Activated CD8-positive, alpha-beta memory T cell treated with anti-CD3 and anti-CD28 coated beads for 24 hours (primary cell): ENCODE data around the gene MAP4K1.
A peak's percentile ranks its signal among the peaks of the same experiment; 100 is the strongest.
"Not testable (repeated sequence)": the region's sequence is repeated elsewhere in the genome, so short reads cannot be mapped to it uniquely, and the experiment has no call there.

Source experiments
- DNase-seq: peaks from one replicate; pipeline ENCODE4 v3.0.0-alpha.2; 2020

Gene MAP4K1

DNA sequence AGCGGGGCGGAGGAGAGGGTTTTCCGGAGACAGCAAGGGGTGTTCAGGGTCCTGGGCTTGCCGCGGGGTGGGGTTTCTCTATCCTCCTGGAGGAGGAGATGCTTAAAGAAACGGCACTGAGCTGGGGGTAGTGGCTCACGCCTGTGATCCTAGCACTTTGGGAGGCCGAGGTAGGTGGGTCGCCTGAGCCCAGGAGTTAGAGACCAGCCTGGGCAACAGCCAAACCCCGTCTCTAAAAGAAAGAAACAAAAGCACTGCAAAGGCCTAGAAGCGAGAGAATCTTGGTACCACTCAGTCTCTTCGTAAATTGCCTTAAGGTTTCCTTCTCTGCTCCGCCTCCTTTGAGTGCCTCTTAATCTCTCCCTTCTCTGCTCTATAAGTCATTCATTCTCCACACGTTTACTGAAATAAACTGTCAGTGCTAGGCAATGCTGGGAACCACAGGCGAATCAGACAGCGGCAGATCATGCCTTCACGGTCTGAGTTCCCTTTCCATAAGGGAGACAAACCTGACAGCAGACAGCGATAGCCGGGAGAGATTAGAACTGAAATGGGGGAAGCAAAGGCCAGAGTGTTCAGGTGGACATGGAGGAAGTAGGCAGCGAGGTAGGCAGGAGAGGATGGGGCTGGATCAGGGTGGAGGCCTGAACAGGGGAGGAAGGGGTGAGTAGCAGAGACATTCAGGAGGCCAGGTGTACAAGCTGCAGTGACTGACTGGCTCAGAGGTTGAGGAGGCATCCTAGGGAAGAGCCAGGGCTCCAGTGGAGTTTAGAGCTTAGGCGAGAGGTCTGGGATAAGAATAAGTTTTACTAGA, 1.8 kb upstream of the MAP4K1 start:
- DNase-seq: no peak

DNA sequence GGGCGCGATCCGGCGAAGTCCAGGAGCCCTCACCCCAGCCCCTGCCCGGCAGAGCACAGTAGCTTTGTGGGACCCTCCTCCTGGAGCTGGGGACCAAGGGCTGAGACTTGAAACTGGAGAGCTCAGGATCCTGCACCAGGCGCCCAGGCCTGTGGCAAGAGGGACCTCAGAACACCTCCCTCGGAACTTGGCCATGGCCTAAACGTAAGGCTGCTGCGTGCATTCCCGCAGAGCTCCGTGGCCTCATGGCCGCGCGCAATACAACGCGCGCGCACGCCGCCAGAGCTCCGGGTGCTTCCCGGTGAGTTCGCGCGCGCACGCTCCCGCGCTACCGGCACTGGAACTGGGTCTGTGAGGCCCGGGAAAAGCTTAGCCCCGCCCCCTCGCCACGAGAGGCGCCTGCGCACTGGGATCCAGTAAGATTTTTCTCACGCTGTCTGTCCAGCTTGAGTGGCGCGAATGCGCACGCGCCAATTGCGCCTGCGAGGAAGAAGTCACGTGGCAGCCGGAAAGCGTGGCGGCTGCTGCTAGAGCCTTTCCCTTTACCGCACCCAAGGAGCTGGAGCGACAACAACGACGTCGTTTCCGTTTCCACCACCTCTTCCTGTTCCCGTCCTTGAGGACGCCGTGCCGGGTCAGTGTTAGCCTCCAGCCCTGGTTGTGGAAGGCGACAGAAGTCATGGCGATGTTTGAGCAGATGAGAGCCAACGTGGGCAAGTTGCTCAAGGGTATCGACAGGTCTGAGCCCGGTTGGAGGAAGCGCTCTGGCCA, 1.0 kb upstream of the MAP4K1 start, which contains the start of gene EIF3K:
Gene EIF3K (plus strand): TSS at position 599 of the 771 bp plus-strand sequence. CDS start 81 bp downstream, at position 680.
- DNase-seq: peak; percentile 99

DNA sequence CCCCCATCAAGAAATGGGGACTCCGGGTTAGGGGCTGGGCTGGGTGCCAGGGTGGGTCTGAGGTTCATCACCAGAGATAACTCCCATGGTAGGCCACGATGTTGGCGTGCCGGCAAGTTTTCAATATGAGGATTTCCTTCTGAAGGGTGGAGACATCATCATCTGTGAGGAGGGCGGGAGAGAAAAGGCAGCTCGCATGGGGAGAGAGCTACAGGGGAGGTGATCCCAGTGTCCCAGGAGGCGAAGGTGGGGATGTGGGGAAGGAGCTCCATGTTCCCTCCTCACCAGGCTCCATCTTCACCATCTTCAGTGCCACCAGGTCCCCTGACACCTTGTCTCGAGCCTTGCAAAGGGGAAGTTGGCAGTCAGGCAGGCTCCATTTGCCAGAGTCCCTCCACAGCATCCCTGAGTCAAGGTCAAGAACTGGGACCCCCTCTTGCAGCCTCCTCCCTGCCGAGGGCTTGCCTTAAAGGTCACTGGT, 430 bp downstream of the MAP4K1 start:
- peak; percentile 77 for DNase-seq

DNA sequence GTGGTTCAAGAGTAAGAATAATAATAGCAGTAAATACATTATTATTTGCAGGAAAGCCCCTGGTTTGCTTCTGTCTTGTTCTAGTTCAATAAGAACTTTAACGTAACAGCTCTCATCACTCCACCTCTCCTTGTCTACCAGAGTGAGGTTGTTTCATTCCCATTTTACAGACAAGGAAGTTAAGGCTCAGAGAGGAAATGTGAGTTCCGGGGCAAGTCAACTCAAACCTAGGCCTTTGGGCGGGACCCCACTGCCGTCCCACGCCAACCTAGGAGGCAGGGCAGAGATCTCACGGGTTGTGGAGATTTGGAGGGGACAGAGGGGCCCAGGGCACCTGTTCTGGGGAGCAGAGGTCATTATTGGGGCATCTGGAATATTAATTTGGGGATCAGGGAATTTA, 1.5 kb downstream of the MAP4K1 start:
- DNase-seq: no peak

DNA sequence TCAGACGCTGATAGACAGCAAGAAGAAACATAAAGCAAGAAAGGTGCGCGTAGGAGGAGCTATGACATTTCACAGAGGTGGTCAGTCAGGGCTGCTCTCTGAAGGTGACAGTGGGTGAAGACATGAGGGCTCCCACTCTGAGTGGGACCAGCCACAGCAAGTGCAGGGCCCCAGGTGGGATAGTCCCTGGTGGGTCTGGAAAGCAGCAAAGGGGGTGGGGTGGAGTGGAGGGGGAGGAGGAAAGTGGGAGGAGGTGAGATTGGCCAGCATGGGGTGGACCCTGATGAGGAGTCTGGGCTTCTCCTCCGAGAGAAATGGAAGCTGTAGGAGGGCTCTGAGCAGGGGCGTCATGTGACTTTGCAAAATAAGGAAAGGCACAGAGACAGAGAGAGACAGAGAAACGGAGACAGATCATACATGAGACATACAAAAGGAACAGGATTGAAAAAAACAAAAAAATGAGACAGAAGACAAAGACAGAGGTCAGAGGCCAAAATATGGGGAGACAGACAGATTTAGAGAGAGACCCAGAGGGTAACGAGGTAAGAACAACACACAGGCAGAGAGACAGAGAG, 2.7 kb downstream of the MAP4K1 start:
- no peak for DNase-seq

DNA sequence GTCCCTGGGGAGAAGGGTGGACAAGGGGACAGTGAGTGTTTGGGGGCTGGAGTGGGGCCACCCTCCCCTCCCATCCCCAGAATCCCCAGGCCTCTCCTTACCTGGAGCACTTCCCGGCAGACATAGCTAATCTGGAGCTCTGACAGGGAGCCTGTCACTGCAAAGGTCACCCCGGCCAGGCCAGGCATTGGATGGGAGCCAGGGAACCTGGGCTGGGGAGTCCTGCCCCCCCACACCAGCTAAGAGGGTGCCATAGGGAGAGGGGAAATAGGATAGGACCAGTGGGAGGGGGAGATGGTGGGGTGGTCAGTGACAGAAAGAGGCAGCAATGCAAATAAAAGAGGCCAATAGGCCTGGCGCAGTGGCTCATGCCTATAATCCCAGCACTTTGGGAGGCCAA, 3.5 kb downstream of the MAP4K1 start:
- DNase-seq: no peak

DNA sequence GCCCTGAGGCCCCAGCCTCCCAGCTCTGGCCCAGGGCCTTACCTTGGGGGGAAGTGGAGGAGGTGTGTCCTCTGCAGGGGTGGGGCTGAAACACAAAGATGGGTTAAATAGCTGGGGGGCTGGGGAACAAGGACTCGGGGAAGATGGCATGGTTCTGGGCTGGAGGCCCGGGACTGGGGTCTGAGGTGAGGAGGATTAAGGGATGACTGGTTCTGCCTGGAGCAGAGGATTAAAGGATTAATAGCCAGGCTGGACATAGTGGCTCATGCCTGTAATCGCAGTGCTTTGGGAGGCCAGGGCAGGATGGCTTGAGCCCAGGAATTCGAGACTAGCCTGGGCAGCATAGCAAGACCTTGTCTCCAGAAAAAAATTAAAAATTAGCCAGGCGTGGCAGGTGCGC, 11.6 kb downstream of the MAP4K1 start:
- DNase-seq: no peak

DNA sequence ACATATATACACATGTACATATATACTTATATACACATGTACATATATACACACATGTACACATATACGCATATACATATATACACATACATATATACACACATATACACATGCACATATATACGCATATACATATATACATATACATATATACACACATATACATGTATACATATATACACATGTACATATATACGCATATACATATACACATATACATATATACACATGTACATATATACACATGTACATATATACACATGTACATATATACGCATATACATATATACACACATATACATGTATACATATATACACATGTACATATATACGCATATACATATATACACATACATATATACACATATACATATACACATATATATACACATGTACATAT, 14.9 kb downstream of the MAP4K1 start:
- not testable (repeated sequence) for DNase-seq

DNA sequence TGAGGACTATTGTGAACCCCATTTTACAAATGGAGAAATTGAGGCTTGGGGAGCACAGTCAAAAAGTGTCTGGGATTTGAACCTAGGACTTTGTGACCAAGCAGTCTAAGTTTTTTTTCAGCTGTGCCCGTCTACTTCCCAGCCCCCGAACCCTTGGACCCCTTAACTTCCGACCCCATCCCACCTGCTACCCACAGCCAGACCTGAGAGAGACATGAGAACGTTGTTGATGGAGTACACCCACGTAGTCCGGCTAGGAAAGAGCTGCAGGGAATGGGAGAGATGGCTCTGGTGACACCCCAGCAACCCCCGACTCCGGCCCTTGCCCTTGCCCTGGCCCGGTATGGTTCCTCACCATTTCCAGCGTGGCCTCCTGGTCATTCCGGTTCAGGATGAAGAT, 18.0 kb downstream of the MAP4K1 start:
- DNase-seq: no peak

DNA sequence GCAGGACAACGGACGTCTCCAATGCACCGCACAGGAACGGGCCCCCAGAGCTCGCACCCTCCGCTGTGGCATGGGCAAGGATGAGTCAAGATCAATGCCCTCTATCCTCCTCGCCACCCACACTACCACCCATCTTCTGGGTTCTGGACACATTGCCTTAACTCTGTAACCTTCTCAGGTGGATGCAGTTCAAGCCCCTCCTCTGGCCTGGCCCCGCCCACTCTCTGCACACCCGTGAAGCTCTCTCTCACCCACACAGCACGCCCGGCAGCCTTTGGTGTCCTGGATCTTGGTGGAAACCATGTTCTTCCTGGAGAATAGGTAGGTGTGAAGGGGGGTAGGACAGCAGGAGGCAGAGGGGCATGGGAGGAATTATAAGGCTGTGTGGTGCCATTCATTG, 20.7 kb downstream of the MAP4K1 start:
- DNase-seq: no peak

DNA sequence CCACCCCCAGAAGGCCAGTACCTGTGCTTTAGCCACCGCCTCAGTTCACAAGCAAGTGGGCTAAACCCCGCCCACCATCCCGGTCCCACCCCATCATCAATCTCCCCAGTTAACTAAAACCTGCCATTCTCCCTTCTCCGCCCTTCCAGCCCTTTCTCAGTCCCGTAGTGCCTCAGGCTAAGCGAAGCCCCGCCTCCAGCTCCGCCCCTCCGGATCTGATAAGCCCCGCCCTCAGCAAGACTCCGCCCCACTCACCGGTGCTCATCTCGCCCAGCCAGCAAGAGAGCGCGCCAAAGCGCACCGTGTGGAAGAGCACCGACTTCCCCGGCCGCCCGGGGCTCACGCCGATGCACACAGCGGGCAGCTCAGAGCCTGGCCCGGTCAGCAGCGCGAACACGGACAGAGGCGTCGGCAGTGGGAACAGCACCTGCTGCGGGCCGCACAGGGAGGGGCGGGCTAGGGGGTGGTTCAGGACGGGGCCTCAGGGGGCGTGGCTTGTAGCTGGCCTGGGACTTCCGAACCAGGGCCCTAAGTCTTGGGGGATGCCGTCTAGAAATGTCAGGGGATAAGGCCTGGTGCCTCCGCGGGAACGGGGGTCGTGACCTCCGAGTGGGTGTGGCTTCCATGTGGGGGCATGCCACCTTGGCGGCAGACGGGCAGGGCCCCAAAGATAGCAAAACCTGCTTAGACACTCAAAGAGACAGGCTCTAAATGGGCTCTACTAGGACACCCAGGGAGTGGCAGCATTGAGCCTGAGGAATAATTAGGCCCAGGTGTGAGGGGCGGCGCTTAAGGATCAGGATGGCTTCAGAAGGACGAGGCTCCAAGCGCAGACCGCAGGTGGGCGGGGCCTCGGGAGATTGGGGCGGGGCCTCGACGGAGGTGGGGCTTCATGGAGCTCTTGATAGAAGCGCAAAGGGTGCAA, 21.4 kb downstream of the MAP4K1 start:
- DNase-seq: peak; percentile 64

DNA sequence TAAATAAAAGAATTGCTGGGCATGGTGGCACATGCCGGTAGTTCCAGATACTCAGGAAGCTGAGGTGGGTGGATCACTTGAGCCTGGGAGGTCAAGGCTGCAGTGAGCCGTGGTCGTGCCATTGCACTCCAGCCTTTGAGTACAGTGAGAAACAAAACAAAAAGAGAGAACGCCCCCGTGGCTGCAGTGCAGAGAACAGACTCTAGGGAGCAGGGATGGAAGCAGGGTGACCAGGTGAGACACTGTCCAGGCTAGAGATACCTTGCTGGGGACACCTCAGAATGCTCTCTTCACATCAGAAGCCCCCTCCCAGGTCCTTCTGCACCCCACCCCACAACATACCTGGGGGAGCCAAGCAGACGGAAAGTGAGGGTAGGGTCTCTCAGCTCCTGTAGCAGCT, 24.8 kb downstream of the MAP4K1 start:
- DNase-seq: no peak

DNA sequence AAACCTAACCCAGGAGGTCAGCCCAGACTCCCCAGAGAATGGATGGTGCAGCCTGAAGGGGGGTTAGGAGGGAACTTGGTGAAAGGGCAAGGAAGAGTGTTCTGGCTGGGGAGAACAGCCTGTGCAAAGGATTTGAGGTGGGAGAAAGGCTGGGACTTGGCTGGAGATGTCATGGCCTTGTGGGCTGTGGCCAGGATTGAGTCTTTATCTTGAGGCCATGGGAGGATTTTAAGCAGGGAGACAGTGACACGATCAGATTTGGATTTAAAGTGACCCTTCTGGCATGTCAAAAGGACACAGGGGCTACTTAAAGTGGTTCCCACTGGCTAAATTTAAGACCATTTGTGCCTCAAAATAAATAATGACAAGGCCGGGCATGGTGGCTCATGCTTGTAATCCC, 29.7 kb downstream of the MAP4K1 start:
- DNase-seq: no peak

DNA sequence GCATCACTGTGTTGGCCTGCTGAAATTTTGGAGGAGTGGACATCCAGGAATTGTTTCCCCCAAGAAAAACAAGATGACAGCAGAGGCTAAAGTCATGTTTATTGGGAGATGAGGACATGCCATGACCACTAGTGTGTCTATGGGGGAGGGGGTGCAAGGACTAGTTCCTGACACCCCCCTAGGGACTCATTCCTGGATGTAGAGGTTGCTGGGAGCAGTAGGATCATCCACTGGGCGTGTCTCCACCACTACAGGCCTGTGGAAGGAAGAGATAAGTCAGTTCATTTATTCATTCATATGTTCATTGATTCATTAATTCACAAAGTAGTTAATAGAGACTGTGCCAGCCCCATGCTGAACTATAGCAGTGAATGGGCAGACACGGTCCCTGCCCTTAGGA, 30.2 kb downstream of the MAP4K1 start:
- no peak for DNase-seq

DNA sequence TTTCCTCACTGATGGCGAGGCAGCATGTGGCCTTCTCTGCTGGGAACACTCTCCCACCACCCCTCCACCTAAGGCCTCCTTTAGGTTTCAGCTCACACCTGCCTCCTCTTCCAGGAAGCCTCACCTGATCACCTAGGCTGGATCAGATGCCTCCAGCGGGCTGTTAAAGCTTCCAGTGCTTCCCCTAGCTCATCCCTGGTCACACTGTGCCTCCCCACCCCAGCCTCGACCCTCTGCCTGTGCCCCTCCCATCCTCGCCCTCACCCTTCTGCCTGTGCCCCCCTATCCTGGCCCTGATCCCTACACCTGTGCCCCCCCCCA, 33.8 kb downstream of the MAP4K1 start:
- DNase-seq: no peak

DNA sequence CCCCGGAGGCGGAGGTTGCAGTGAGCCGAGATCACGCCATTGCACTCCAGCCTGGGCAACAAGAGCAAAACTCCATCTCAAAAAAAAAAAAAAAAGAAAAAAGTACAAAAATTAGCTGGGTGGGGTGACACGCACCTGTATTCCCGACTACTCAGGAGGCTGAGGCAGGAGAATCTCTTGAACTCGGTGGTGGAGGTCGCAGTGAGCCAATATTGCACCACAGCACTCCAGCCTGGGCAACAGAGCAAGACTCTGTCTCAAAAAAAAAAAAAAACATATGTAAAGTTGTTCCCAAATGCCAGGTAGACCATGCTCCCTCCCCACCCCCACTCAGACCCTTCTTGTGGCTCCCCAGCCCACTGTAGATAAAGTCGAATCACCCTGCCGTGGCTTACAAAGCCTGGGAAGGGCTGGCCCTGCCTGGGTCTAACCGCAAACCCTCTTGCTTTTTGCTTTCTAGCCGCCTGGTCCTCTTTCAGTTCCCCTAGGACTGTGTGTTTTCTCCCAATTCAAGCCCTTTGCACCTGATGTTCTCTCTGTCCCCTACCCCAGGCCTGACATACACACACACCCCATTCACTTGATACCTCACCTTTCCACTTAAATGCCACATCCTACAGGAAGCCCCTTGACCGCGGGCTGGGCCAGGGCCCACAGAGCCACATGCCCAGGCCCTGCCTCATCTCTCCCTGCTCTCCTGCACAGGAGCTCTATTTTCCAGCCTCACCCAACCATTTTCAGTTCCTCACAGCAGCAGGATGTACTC, 34.4 kb downstream of the MAP4K1 start:
- DNase-seq: no peak

DNA sequence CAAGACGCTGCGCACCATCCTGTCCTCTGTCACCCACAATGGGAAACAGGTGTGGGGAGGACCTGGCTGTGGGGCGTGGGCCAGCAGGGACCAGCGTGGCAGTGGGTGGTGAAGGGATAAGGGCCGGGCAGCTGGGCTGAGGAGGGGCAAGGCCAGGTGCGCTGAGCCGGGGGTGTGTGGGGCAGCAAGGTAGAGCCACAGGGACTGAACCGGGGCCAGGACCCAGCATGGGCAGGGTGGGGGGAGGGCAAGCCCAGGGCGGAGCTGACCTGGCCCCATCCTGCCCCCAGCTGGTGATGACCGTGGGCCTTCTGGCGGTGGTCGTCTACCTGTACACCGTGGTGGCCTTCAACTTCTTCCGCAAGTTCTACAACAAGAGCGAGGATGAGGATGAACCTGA, 37.7 kb downstream of the MAP4K1 start:
- no peak for DNase-seq

DNA sequence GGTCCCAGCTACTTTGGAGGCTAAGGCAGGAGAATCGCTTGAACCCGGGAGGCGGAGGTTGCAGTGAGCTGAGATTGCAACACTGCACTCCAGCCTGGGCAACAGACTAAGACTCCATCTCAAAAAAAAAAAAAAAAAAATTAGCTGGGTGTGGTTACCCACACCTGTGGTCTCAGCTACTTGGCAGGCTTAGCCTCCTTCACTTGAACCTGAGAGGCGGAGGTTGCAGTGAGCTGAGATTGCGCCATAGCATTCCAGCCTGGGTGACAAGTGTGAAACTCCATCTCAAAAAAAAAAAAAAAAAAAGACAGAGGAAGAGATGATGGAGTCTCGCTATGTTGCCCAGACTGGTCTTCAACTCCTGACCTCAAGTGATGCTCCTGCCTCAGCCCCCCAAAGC, 38.4 kb downstream of the MAP4K1 start:
- DNase-seq: not testable (repeated sequence)

DNA sequence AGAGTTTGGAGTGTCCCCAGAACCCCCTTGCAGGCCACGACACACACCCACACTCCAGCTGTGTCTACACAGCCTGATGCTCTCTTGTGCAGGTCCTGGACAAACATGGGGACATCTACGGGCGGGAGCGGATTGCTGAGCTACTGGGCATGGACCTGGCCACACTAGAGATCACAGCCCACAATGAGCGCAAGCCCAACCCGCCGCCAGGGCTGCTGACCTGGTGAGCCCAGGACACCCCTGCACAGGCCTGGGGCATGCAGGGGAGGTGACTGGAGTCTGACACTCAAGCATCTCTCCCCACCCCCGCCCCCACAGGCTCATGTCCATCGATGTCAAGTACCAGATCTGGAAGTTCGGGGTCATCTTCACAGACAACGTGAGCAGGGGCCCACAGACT, 39.9 kb downstream of the MAP4K1 start:
- no peak for DNase-seq

DNA sequence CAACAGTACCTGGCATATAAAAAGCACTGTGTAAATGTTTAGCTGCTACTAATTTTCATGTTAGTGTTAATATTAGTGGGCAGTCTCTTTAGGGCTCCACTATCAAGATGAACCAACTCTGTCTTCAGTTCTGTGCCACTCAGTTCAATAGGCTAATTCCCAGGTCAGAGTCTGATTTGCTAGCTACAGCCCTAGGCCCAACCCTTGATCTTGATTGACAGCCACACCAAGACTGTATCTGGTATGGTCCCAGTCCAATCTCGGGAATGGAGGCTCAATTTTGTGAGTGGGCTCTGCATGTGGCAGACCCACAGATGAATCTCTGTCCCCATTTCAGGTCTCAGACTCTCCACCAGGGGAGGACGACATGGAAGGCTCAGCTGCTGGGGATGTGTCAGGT, 46.1 kb downstream of the MAP4K1 start:
- DNase-seq: no peak

DNA sequence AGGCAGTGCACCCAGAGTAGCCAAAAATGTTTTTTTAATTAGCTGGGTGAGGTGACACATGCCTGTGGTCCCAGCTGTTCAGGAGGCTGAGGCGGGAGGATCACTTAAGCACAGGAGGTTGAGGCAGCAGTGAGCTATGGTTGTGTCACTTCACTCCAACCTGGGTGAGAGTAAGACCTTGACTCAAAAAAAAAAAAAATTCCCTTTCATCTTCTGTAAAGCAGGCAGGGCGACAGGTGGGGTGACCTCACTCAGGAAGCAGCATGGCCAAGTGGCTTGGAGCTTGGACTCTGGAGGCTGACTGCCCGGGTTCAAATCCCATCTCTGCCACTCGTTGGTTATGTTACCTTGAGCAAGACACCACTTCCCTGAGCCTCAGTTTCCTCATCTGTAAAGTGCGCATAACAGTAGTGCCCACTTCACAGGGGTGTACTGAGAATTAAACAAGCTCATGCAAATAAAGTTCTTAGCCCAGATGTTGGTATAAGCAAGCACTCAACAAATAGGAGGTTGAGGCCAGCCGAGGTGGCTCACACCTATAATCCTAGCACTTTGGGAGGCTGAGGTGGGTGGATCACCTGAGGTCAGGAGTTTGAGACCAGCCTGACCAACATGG, 48.3 kb downstream of the MAP4K1 start:
- DNase-seq: no peak

DNA sequence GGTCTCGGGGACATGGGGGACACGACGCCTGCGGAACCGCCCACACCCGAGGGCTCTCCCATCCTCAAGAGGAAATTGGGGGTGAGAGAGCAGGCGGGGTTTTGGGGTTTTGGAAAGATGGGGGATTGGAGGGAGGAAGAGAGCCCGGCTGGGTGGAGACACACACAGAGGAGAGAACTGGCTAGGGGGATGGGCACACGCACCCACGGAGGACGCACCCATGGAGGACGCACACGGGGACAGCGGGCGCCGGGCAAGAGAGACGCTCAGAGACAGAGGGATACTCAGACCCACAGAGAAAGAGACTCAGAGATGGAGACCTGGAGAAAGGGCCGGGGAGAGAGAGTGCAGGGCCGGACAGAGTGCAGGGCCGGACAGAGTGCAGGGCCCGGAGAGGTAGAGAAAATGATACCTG, 52.1 kb downstream of the MAP4K1 start:
- DNase-seq: no peak
